ENCODE measurements around the gene RHAG. TPM values are rescaled to one million over a fixed set of nuclear protein-coding genes. Genes with fewer than 3 reads are reported as not detected.

Gene RHAG
- total RNA-seq, 2 experiments from 2014 or later = not detected

GRCh38 chr6:49668083-49668511 lies 31.5 kb upstream of the RHAG start:
- no peaks in the 10 kb centered on the region for H3K79me2 ChIP-seq (ENCODE audit: insufficient read depth, low read depth, low read length)
- no TSS peak for BruUV-seq (replicated peaks)
- intact Hi-C loops (cut with micrococcal nuclease; ENCODE audit: unreplicated experiment) = no loop called here
- no peak overlapping the region for H3K4me3 ChIP-seq (ENCODE audit: low read depth, low read length, poor library complexity, severe bottlenecking)
- no peaks in the 10 kb centered on the region for H3K9me2 ChIP-seq (ENCODE audit: insufficient read depth, low read length)
- H3K36me3 ChIP-seq (ENCODE audit: insufficient read depth, low read length) = no peaks in the 10 kb centered on the region
- no peak overlapping the region for H3K4me2 ChIP-seq (ENCODE audit: low read length)
- no peak overlapping the region for H2AFZ ChIP-seq (ENCODE audit: low read length)
- H3K9me3 ChIP-seq (ENCODE audit: low read length) = no peaks in the 10 kb centered on the region
- POLR2A ChIA-PET = no interaction called here
- DNase-seq (ENCODE audit: low spot score) = no peak
- no peaks in the 10 kb centered on the region for H3K4me1 ChIP-seq (ENCODE audit: insufficient read depth, low read length, poor library complexity, severe bottlenecking)
- H3K27ac ChIP-seq (ENCODE audit: low read depth, low read length, poor library complexity, severe bottlenecking) = no peak overlapping the region
- TF ChIP-seq EZH2phosphoT487 (IDR thresholded peaks at IDR 0.05; ENCODE audit: borderline replicate concordance, low read depth, low read length) (no peak), CTCF (conservative IDR thresholded peaks at IDR 0.05; ENCODE audit: low read length) (no peak)
- no peaks in the 10 kb centered on the region for H4K20me1 ChIP-seq (ENCODE audit: insufficient read depth, low read length)
- CTCF ChIA-PET (ENCODE audit: unreplicated experiment) = no interaction called here

GRCh38 chr6:49666930-49667757 lies 30.5 kb upstream of the RHAG start:
- ChIA-PET POLR2A (no interaction called here), CTCF (ENCODE audit: unreplicated experiment) (no interaction called here)
- Histone ChIP-seq H3K79me2 (ENCODE audit: insufficient read depth, low read depth, low read length) (no peaks in the 10 kb centered on the region), H3K9me2 (ENCODE audit: insufficient read depth, low read length) (no peaks in the 10 kb centered on the region), H3K27ac (ENCODE audit: low read depth, low read length, poor library complexity, severe bottlenecking) (no peak overlapping the region), H3K36me3 (ENCODE audit: insufficient read depth, low read length) (no peaks in the 10 kb centered on the region), H4K20me1 (ENCODE audit: insufficient read depth, low read length) (no peaks in the 10 kb centered on the region), H3K4me1 (ENCODE audit: insufficient read depth, low read length, poor library complexity, severe bottlenecking) (no peaks in the 10 kb centered on the region), H3K4me3 (ENCODE audit: low read depth, low read length, poor library complexity, severe bottlenecking) (no peak overlapping the region), H2AFZ (ENCODE audit: low read length) (0 out of 2 replicates have a peak overlapping the region, but pooled peaks have one; percentile 21), H3K9me3 (ENCODE audit: low read length) (no peaks in the 10 kb centered on the region), H3K4me2 (ENCODE audit: low read length) (no peak overlapping the region)
- BruUV-seq (replicated peaks) = no TSS peak
- no peak for TF ChIP-seq CTCF (conservative IDR thresholded peaks at IDR 0.05; ENCODE audit: low read length)
- TF ChIP-seq EZH2phosphoT487 (IDR thresholded peaks at IDR 0.05; ENCODE audit: borderline replicate concordance, low read depth, low read length) = no peak
- intact Hi-C loops (cut with micrococcal nuclease; ENCODE audit: unreplicated experiment) = no loop called here
- DNase-seq (ENCODE audit: low spot score) = no peak

GRCh38 chr6:49666480-49666879 lies 29.8 kb upstream of the RHAG start:
- Histone ChIP-seq H3K9me2 (ENCODE audit: insufficient read depth, low read length) (no peaks in the 10 kb centered on the region), H3K27ac (ENCODE audit: low read depth, low read length, poor library complexity, severe bottlenecking) (no peak overlapping the region), H3K4me3 (ENCODE audit: low read depth, low read length, poor library complexity, severe bottlenecking) (no peak overlapping the region), H4K20me1 (ENCODE audit: insufficient read depth, low read length) (no peaks in the 10 kb centered on the region), H3K4me1 (ENCODE audit: insufficient read depth, low read length, poor library complexity, severe bottlenecking) (no peaks in the 10 kb centered on the region), H3K4me2 (ENCODE audit: low read length) (no peak overlapping the region), H3K36me3 (ENCODE audit: insufficient read depth, low read length) (no peaks in the 10 kb centered on the region), H2AFZ (ENCODE audit: low read length) (no peak overlapping the region), H3K9me3 (ENCODE audit: low read length) (no peaks in the 10 kb centered on the region), H3K79me2 (ENCODE audit: insufficient read depth, low read depth, low read length) (no peaks in the 10 kb centered on the region)
- no peak for DNase-seq (ENCODE audit: low spot score)
- no peak for TF ChIP-seq EZH2phosphoT487 (IDR thresholded peaks at IDR 0.05; ENCODE audit: borderline replicate concordance, low read depth, low read length)
- TF ChIP-seq CTCF (conservative IDR thresholded peaks at IDR 0.05; ENCODE audit: low read length) = no peak
- no TSS peak for BruUV-seq (replicated peaks)
- ChIA-PET CTCF (ENCODE audit: unreplicated experiment) (no interaction called here), POLR2A (no interaction called here)
- intact Hi-C loops (cut with micrococcal nuclease; ENCODE audit: unreplicated experiment) = no loop called here

All from OCI-LY7 (cell line).